VCaP (cell line): Measurements from ENCODE around the gene MRPL41.

Source experiments
- H3K27ac ChIP-seq: fragments of 450-650 bp; 2 replicates; pipeline ENCODE4 v1.5.1; 2017
- TF ChIP-seq, protein P1 (sequence below): fragments of 450-650 bp; conservative IDR thresholded peaks from 2 replicates; pipeline ENCODE4 v1.5.1; 2017; ENCODE audit warnings: mild to moderate bottlenecking, moderate library complexity

MRPL41 gene

DNA sequence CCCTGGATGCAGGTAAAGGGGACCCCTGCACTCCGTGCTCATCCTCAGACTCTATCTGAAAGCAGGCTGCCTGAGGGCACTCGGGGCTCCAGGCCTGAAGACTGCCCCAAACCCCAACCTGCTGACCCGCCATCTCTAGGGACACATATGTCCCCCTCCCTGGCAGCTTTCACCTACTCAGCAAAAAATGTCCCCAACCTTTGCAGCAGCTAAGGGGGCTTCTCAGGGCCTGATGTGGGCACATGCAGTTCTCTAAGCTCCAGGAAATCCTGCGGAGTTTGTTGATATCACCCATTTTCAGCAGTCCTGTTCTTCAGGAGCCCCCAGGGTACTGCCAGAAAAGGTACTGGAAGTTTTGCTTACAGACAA, 29.3 kb downstream of the MRPL41 start:
- no peak overlapping the region for H3K27ac ChIP-seq
- TF ChIP-seq, protein P1, sequence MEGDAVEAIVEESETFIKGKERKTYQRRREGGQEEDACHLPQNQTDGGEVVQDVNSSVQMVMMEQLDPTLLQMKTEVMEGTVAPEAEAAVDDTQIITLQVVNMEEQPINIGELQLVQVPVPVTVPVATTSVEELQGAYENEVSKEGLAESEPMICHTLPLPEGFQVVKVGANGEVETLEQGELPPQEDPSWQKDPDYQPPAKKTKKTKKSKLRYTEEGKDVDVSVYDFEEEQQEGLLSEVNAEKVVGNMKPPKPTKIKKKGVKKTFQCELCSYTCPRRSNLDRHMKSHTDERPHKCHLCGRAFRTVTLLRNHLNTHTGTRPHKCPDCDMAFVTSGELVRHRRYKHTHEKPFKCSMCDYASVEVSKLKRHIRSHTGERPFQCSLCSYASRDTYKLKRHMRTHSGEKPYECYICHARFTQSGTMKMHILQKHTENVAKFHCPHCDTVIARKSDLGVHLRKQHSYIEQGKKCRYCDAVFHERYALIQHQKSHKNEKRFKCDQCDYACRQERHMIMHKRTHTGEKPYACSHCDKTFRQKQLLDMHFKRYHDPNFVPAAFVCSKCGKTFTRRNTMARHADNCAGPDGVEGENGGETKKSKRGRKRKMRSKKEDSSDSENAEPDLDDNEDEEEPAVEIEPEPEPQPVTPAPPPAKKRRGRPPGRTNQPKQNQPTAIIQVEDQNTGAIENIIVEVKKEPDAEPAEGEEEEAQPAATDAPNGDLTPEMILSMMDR = no peak

DNA sequence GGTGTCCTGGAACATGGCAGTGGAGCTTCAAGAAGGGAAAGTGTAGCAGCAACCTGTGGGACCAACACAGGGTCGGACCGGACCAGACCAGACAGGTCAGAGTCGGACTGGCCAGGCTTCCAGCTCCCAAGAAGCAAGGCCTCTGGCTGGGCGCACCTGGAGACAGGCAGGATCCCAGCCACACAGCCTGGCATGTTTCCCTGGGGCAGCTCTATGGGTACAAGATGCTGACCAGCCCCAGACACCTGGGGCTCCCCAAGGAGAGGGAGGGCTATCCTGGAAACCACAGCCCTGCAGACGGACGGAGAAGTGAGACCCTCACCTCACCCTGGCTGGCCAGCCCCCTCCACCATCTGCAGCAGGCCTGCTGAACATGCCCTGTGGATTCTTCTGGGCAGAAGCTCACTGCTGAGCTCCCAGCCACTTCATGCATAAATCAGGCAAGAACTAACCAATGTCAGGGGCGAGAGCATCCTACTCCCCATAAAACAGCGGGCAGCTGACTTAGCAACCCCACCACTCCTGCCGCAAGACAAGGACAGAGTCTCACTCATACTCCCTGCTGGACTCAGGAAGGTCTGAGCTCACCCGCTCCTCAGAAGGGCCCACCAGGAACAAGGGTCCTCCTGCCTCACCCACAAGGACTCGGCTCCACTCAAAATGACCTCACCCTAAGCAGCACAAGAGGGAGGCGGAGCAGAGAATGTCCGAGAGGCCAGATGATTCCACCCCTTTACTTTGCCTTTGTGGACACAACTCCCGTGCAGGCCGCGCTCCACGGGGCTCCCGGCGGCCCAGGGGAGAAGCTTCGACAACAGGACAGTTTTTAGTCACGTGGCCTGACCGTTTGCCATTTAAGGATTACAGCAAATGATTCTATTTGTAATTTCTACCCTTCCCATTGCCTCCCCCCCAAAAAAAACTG, 29.9 kb downstream of the MRPL41 start:
- TF ChIP-seq, protein P1 = no peak
- no peak overlapping the region for H3K27ac ChIP-seq

DNA sequence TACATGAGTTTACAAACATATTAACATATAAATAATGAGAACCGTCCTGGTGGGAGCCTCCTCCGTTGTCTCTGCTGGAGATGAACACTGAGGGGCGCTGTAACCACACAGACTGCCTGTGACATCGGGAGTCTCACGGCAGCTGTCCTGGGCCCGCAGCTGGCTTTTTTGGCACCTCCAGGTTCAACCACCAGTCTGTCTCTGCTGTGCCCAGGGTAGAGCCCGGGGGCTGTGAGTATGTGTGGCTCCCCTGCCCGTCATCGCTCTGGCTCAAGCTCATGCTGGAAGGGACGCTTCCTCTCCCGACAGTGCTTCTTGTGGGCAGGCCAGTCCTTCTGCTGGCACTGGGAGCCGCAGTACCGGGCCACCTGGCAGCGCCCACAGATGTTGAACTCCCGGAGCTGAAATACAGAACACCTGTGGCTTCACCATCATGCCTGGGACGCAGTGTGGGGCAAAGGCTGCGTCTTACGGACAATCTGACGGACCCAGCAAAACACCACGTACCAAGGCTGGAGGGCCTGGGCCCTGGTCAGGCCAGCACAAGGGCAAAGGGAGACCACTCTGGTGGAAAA, 30.7 kb downstream of the MRPL41 start:
- TF ChIP-seq, protein P1 = peak; percentile 41
- H3K27ac ChIP-seq = no peak overlapping the region

DNA sequence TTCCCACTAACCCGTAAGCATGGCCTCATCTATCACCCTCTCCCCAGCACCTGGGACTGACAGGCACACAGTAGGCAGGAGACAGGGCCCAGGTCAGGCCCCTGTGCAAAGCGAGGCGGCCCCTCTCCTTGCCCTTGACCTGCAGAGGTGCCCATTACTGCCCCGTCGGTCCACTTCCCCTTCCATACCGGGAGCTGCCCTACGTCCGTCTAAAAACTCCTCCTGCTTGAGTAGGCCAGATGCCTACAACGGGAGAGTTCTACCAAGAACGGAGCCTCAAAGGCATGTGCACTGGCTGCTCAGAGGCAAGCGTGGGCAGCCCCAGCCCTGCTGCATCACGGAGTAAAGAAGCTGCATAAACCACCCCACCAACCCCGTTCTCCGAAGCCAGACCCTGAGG, 31.7 kb downstream of the MRPL41 start:
- TF ChIP-seq, protein P1 = no peak
- H3K27ac ChIP-seq = no peak overlapping the region

- TF ChIP-seq, protein P1 = no peak
- no peak overlapping the region for H3K27ac ChIP-seq
Measured at GRCh38 chr9:137583957-137584356, 32.3 kb downstream of the MRPL41 start.

DNA sequence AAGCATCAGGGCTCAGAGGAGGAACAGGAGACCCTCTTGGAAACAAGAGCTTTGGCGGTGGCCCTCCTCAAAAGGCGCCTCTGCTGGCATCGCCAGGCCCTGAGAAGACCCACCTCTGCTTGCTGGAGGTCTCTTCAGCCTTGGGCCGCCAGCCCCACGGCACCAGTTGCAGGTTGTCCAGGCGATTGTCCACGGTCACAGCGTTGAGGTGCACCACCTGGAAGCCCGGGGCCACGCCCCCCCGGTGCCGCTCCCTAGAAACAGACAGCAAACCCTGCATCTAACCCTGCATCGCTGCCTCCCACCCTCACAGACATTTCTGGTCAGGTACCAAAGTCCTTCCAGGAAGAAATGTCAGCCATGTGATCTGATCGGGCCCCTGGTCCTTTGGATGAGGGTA, 35.2 kb downstream of the MRPL41 start:
- TF ChIP-seq, protein P1 = no peak

DNA sequence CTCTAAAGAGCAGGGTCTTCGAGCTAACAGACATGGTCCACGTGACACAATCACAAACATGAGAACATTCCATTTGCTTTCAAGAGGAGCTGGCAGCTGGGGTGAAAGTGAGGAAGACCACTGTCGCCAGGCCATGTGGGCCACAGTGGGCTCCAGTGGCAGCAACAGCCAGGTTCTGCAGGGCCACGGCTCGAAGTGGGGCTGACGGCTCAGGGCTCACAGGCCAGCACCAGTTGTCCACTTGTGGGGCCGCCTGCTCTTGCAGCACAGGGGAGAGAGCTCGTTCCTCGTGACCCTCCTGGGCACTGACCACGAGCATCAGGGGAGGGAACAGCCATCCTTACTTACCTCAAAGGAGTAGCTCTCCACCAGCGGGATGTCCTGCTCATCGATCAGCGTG, 36.6 kb downstream of the MRPL41 start:
- H3K27ac ChIP-seq = peak overlapping the region; percentile 91
- TF ChIP-seq, protein P1 = no peak

More for the DNA sequence above, 35.2 kb downstream of the MRPL41 start:
- peak overlapping the region; percentile 91; the same call in 1 of the 2 replicates for H3K27ac ChIP-seq
